Gastrocnemius medialis (tissue), 4 donors: ENCODE results near the gene SERPINA1.
"Not testable (repeated sequence)": the region's sequence is repeated elsewhere in the genome, so short reads cannot be mapped to it uniquely, and the experiment has no call there.

Experiments used
- POLR2A ChIP-seq, 2 donors: fragments of 450-650 bp; IDR thresholded peaks; one replicate each; pipeline ENCODE4 v1.6.1; 2017; ENCODE audit warnings: antibody characterized with exemption in 2 of 2, mild to moderate bottlenecking in 2 of 2, moderate library complexity in 2 of 2
- TF ChIP-seq, protein P1 (sequence below), 5 experiments: fragments of 450-650 bp in 3 of 5; fragments of 200-600 bp in 2 of 5; sonication (generic) in 2 of 5; IDR thresholded peaks in 4 of 5; conservative IDR thresholded peaks in 1 of 5; 1 replicate in 4 of 5; 2 replicates in 1 of 5; pipeline ENCODE4 v1.5.1; 2016 to 2019; ENCODE audit warnings: antibody characterized with exemption in 5 of 5, mild to moderate bottlenecking in 3 of 5, moderate library complexity in 3 of 5

DNA sequence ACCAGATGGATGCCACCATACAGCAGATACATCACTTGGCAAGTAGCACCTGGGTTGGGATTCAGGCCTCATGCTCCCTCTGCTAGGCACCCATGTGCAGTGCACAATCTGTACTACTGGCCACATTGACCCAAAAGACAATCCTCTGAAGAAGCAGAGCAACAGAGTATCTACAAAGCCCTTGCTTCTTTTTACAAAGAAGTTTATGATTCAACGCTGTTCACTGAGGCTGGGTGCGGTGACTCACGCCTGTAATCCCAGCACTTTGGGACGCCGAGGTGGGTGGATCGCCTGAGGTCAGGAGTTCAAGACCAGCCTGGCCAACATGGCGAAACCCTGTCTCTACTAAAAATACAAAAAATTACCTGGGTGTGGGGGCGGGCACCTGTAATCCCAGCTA, 34.2 kb downstream of the SERPINA1 start:
- TF ChIP-seq, protein P1, sequence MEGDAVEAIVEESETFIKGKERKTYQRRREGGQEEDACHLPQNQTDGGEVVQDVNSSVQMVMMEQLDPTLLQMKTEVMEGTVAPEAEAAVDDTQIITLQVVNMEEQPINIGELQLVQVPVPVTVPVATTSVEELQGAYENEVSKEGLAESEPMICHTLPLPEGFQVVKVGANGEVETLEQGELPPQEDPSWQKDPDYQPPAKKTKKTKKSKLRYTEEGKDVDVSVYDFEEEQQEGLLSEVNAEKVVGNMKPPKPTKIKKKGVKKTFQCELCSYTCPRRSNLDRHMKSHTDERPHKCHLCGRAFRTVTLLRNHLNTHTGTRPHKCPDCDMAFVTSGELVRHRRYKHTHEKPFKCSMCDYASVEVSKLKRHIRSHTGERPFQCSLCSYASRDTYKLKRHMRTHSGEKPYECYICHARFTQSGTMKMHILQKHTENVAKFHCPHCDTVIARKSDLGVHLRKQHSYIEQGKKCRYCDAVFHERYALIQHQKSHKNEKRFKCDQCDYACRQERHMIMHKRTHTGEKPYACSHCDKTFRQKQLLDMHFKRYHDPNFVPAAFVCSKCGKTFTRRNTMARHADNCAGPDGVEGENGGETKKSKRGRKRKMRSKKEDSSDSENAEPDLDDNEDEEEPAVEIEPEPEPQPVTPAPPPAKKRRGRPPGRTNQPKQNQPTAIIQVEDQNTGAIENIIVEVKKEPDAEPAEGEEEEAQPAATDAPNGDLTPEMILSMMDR (IDR thresholded peaks at IDR 0.05 in 4 of 5, conservative IDR thresholded peaks at IDR 0.05 in 1 of 5): not testable (repeated sequence)
- TF ChIP-seq POLR2A (IDR thresholded peaks at IDR 0.05): not testable (repeated sequence)
